OCI-LY1 (cell line): ENCODE results near the gene GPR21.

ENCODE experiments used
- H2AFZ ChIP-seq: fragments of 200-600 bp; sonication (generic), shearing (Covaris generic); 2 replicates; pipeline ENCODE4 v1.6.0; 2014; ENCODE audit warnings: antibody characterized with exemption, mild to moderate bottlenecking, low read length
- H3F3A ChIP-seq: fragments of 200-600 bp; sonication (generic), shearing (Covaris generic); 2 replicates; pipeline ENCODE4 v1.6.0; 2014; ENCODE audit warnings: mild to moderate bottlenecking, antibody characterized with exemption, low read length, moderate library complexity; ENCODE audit not compliant: insufficient read depth
- H3K27ac ChIP-seq: fragments of 200-600 bp; sonication (generic); 2 replicates; pipeline ENCODE4 v1.5.1; 2014; ENCODE audit warnings: low read length, mixed run types, mild to moderate bottlenecking, low read depth; ENCODE audit not compliant: poor library complexity, severe bottlenecking
- H3K27me3 ChIP-seq: fragments of 200-600 bp; sonication (generic); 2 replicates; pipeline ENCODE4 v1.6.0; 2014; ENCODE audit warnings: antibody characterized with exemption, mild to moderate bottlenecking, low read length, moderate library complexity; ENCODE audit not compliant: insufficient read depth
- H3K36me3 ChIP-seq: fragments of 200-600 bp; sonication (generic); 2 replicates; pipeline ENCODE4 v1.6.1; 2014; ENCODE audit warnings: mild to moderate bottlenecking, antibody characterized with exemption, low read length, moderate library complexity, mixed read lengths; ENCODE audit not compliant: insufficient read depth
- H3K4me1 ChIP-seq: fragments of 200-600 bp; sonication (generic); 2 replicates; pipeline ENCODE4 v1.5.1; 2014; ENCODE audit warnings: mild to moderate bottlenecking, low read length, moderate library complexity; ENCODE audit not compliant: insufficient read depth, severe bottlenecking
- H3K4me2 ChIP-seq: fragments of 200-600 bp; sonication (generic), shearing (Covaris generic); 2 replicates; pipeline ENCODE4 v1.6.1; 2014; ENCODE audit warnings: low read length
- H3K4me3 ChIP-seq: fragments of 200-600 bp; sonication (generic); 2 replicates; pipeline ENCODE4 v1.5.1; 2014; ENCODE audit warnings: low read length, low read depth, mild to moderate bottlenecking, mixed read lengths; ENCODE audit not compliant: poor library complexity, severe bottlenecking
- H3K79me2 ChIP-seq: fragments of 200-600 bp; shearing (Covaris generic); 2 replicates; pipeline ENCODE4 v1.6.1; 2016; ENCODE audit warnings: mixed run types, low read length, mixed read lengths; ENCODE audit not compliant: insufficient read depth
- H3K9ac ChIP-seq: fragments of 200-600 bp; sonication (generic), shearing (Covaris generic); 2 replicates; pipeline ENCODE4 v1.6.1; 2014; ENCODE audit warnings: mild to moderate bottlenecking, low read length, mixed read lengths
- H3K9me2 ChIP-seq: fragments of 200-600 bp; sonication (generic), shearing (Covaris generic); 2 replicates; pipeline ENCODE4 v1.6.1; 2014; ENCODE audit warnings: low read depth, mild to moderate bottlenecking, low read length, mixed read lengths
- H3K9me3 ChIP-seq: fragments of 200-600 bp; shearing (Covaris generic); 2 replicates; pipeline ENCODE4 v1.6.1; 2014; ENCODE audit warnings: low read length, mixed read lengths
- H4K20me1 ChIP-seq: fragments of 200-600 bp; sonication (generic), shearing (Covaris generic); 2 replicates; pipeline ENCODE4 v1.6.0; 2016; ENCODE audit warnings: mild to moderate bottlenecking, low read length; ENCODE audit not compliant: insufficient read depth
- EZH2 ChIP-seq: fragments of 200-600 bp; sonication (generic), shearing (Covaris generic); IDR thresholded peaks from 2 replicates; pipeline ENCODE4 v1.8.0; 2017; ENCODE audit warnings: borderline replicate concordance, mixed run types, mild to moderate bottlenecking, antibody characterized with exemption, low read length, moderate library complexity, mixed read lengths
- TF ChIP-seq, protein P1 (sequence below): fragments of 200-600 bp; sonication (generic), shearing (Covaris generic); IDR thresholded peaks from 2 replicates; pipeline ENCODE4 v1.5.1; 2017; ENCODE audit warnings: mild to moderate bottlenecking, antibody characterized with exemption, low read length, moderate library complexity, mixed read lengths

The GPR21 gene

DNA sequence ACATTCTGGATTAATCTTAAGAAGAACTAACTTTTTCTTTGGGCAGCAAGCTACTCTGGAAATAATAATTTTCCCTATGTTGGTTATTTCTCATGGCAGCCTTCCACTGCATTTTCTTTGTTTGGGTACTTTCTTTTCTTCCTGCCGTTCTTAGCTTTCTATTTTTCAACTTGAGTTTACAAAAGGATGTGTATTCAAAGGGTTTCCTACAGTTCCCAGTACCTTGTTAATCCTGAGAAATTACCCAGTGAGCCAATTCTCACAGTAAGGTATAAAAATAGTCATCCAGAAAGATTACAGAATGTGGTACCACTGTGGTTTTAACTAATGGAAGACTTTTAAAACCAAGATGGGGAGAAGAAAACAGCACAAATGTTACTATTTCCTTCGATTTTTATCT lies 20.2 kb downstream of the GPR21 start:
- H3K36me3 ChIP-seq = peaks cover 16% of the 10 kb centered on the region
- H3K4me1 ChIP-seq = no peaks in the 10 kb centered on the region
- H2AFZ ChIP-seq = no peak overlapping the region
- H3K27me3 ChIP-seq = no peaks in the 10 kb centered on the region
- H4K20me1 ChIP-seq = no peaks in the 10 kb centered on the region
- no peaks in the 10 kb centered on the region for H3K9me3 ChIP-seq
- H3K9me2 ChIP-seq = no peaks in the 10 kb centered on the region
- no peak for TF ChIP-seq EZH2
- TF ChIP-seq, protein P1, sequence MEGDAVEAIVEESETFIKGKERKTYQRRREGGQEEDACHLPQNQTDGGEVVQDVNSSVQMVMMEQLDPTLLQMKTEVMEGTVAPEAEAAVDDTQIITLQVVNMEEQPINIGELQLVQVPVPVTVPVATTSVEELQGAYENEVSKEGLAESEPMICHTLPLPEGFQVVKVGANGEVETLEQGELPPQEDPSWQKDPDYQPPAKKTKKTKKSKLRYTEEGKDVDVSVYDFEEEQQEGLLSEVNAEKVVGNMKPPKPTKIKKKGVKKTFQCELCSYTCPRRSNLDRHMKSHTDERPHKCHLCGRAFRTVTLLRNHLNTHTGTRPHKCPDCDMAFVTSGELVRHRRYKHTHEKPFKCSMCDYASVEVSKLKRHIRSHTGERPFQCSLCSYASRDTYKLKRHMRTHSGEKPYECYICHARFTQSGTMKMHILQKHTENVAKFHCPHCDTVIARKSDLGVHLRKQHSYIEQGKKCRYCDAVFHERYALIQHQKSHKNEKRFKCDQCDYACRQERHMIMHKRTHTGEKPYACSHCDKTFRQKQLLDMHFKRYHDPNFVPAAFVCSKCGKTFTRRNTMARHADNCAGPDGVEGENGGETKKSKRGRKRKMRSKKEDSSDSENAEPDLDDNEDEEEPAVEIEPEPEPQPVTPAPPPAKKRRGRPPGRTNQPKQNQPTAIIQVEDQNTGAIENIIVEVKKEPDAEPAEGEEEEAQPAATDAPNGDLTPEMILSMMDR = no peak
- no peak overlapping the region for H3K9ac ChIP-seq
- no peak overlapping the region for H3K4me3 ChIP-seq
- H3K79me2 ChIP-seq = no peaks in the 10 kb centered on the region
- no peak overlapping the region for H3K4me2 ChIP-seq
- H3K27ac ChIP-seq = no peak overlapping the region
- no peaks in the 10 kb centered on the region for H3F3A ChIP-seq

- Histone ChIP-seq H3F3A (no peaks in the 10 kb centered on the region), H2AFZ (no peak overlapping the region), H3K4me1 (no peaks in the 10 kb centered on the region), H3K36me3 (peaks cover 10% of the 10 kb centered on the region), H3K9me2 (no peaks in the 10 kb centered on the region), H3K27ac (no peak overlapping the region), H3K9ac (no peak overlapping the region), H3K27me3 (no peaks in the 10 kb centered on the region), H3K4me3 (no peak overlapping the region), H4K20me1 (no peaks in the 10 kb centered on the region), H3K9me3 (no peaks in the 10 kb centered on the region), H3K4me2 (no peak overlapping the region), H3K79me2 (no peaks in the 10 kb centered on the region)
- no peak for TF ChIP-seq EZH2
- TF ChIP-seq, protein P1 = no peak
Measured at GRCh38 chr9:123058834-123059233, 25.4 kb downstream of the GPR21 start.

- no peaks in the 10 kb centered on the region for H3K4me1 ChIP-seq
- peaks cover 6% of the 10 kb centered on the region for H3K36me3 ChIP-seq
- H3K4me2 ChIP-seq = no peak overlapping the region
- no peak for TF ChIP-seq EZH2
- TF ChIP-seq, protein P1 = no peak
- no peaks in the 10 kb centered on the region for H3F3A ChIP-seq
- H4K20me1 ChIP-seq = no peaks in the 10 kb centered on the region
- no peak overlapping the region for H3K4me3 ChIP-seq
- no peak overlapping the region for H3K27ac ChIP-seq
- H3K9me2 ChIP-seq = no peaks in the 10 kb centered on the region
- no peaks in the 10 kb centered on the region for H3K79me2 ChIP-seq
- H3K27me3 ChIP-seq = no peaks in the 10 kb centered on the region
- H3K9ac ChIP-seq = no peak overlapping the region
- no peak overlapping the region for H2AFZ ChIP-seq
- no peaks in the 10 kb centered on the region for H3K9me3 ChIP-seq
Measured at GRCh38 chr9:123059472-123060220, 26.2 kb downstream of the GPR21 start.
